Esophagus muscularis mucosa (tissue), 4 donors: ENCODE results near the gene ULK4.
"Not testable (repeated sequence)": the region's sequence is repeated elsewhere in the genome, so short reads cannot be mapped to it uniquely, and the experiment has no call there.

Experiments used
- EP300 ChIP-seq: sonication (generic); formaldehyde crosslinking; IDR thresholded peaks from one replicate; pipeline ENCODE4 v1.6.1; 2017; ENCODE audit warnings: antibody characterized with exemption
- POLR2A ChIP-seq: fragments of 450-650 bp; IDR thresholded peaks from one replicate; pipeline ENCODE4 v1.6.1; 2017; ENCODE audit warnings: antibody characterized with exemption, moderate library complexity, mild to moderate bottlenecking, low read depth
- POLR2AphosphoS5 ChIP-seq, 2 donors: sonication (generic); formaldehyde crosslinking; IDR thresholded peaks; one replicate each; pipeline ENCODE4 v1.6.1; 2017; ENCODE audit warnings: antibody characterized with exemption in 2 of 2
- TF ChIP-seq, protein P1 (sequence below), 3 experiments: fragments of 200-600 bp in 2 of 3; fragments of 450-650 bp in 1 of 3; sonication (generic) in 2 of 3; IDR thresholded peaks; one replicate each; pipeline ENCODE4 v1.5.1; 2017 to 2019; ENCODE audit warnings: antibody characterized with exemption in 3 of 3, mild to moderate bottlenecking in 2 of 3, moderate library complexity in 1 of 3

DNA sequence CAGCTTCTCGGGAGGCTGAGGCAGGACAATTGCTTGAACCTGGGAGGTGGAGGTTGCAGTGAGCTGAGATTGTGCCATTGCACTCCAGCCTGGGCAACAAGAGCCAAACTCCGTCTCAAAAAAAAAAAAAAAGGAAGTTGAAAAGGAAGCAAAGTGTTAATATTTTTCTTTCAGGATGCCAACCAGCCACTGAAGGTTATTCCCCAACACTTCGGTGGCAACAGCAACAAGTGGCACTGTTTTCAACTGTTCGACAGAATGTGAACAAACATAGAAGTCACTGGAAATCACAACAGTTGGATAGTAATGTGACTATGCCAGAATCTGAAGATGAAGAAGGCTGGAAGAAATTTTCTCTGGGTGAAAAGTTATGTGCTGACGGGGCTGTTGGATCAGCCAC is 15.5 kb upstream of the ULK4 start:
- TF ChIP-seq, protein P1, sequence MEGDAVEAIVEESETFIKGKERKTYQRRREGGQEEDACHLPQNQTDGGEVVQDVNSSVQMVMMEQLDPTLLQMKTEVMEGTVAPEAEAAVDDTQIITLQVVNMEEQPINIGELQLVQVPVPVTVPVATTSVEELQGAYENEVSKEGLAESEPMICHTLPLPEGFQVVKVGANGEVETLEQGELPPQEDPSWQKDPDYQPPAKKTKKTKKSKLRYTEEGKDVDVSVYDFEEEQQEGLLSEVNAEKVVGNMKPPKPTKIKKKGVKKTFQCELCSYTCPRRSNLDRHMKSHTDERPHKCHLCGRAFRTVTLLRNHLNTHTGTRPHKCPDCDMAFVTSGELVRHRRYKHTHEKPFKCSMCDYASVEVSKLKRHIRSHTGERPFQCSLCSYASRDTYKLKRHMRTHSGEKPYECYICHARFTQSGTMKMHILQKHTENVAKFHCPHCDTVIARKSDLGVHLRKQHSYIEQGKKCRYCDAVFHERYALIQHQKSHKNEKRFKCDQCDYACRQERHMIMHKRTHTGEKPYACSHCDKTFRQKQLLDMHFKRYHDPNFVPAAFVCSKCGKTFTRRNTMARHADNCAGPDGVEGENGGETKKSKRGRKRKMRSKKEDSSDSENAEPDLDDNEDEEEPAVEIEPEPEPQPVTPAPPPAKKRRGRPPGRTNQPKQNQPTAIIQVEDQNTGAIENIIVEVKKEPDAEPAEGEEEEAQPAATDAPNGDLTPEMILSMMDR (IDR thresholded peaks at IDR 0.05), result not testable (repeated sequence)
- not testable (repeated sequence) for TF ChIP-seq POLR2A; POLR2AphosphoS5 (IDR thresholded peaks at IDR 0.05); EP300
